ENCODE measurements around the gene TFCP2. TPM values are rescaled to one million over a fixed set of nuclear protein-coding genes. Genes with fewer than 3 reads are reported as not detected.

TFCP2 gene
- polyA plus RNA-seq, 1 donor (not counting 4 experiments of a cell fraction or from before 2014, with no cell fraction given), result 27.2 TPM

DNA sequence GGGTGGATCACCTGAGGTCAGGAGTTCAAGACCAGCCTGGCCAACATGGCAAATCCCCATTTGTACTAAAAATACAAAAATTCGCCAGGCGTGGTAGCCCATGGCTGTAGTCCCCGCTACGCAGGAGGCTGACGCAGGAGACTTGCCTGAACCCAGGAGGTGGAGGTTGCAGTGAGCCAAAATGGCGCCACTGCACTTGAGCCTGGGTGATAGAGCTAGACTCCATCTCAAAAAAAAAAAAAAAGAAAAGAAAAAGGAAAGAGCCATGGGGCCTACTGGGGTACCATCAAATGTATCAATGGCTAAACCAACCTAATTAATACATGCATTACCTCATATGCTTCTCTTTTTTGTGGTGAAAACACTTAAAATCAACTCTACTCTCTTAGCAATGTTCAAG is 10.7 kb downstream of the TFCP2 start:
- H4K20me1 ChIP-seq (ENCODE audit: control insufficient read depth, extremely low read depth, insufficient read depth, low read length), result no peaks in the 10 kb centered on the region
- no peaks in the 10 kb centered on the region for H3K36me3 ChIP-seq (ENCODE audit: control insufficient read depth in 2 of 2, extremely low read depth in 1 of 2, insufficient read depth in 2 of 2, low read length in 2 of 2)
- H3K4me2 ChIP-seq (ENCODE audit: control insufficient read depth, extremely low read depth, insufficient read depth, low read depth, low read length), result no peak overlapping the region
- H3K9me1 ChIP-seq (ENCODE audit: control insufficient read depth, extremely low read depth, insufficient read depth, low read length), result no peaks in the 10 kb centered on the region
- FAIRE-seq (no peak), DNase-seq (ENCODE audit: low read depth, low spot score) (no peak)
- H2AFZ ChIP-seq (ENCODE audit: control insufficient read depth, low read length), result no peak overlapping the region
- TF ChIP-seq, protein P1, sequence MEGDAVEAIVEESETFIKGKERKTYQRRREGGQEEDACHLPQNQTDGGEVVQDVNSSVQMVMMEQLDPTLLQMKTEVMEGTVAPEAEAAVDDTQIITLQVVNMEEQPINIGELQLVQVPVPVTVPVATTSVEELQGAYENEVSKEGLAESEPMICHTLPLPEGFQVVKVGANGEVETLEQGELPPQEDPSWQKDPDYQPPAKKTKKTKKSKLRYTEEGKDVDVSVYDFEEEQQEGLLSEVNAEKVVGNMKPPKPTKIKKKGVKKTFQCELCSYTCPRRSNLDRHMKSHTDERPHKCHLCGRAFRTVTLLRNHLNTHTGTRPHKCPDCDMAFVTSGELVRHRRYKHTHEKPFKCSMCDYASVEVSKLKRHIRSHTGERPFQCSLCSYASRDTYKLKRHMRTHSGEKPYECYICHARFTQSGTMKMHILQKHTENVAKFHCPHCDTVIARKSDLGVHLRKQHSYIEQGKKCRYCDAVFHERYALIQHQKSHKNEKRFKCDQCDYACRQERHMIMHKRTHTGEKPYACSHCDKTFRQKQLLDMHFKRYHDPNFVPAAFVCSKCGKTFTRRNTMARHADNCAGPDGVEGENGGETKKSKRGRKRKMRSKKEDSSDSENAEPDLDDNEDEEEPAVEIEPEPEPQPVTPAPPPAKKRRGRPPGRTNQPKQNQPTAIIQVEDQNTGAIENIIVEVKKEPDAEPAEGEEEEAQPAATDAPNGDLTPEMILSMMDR (optimal IDR thresholded peaks at IDR 0.05 in 1 of 3, IDR thresholded peaks at IDR 0.05 in 1 of 3, conservative IDR thresholded peaks at IDR 0.05 in 1 of 3; ENCODE audit: extremely low read depth in 1 of 3, insufficient read depth in 2 of 3, low read length in 3 of 3), result no peak
- no peak for TF ChIP-seq EZH2 (IDR thresholded peaks at IDR 0.05; ENCODE audit: low read length)
- H3K4me1 ChIP-seq (ENCODE audit: control insufficient read depth, extremely low read depth, insufficient read depth, low read length), result no peaks in the 10 kb centered on the region
- dilution Hi-C loops (cut with MboI; ENCODE audit: extremely low pct_ligation_motif_present, low sequenced_read_pairs), result no loop called here
- H3K4me3 ChIP-seq (ENCODE audit: control insufficient read depth in 2 of 3, extremely low read depth in 1 of 3, insufficient read depth in 2 of 3, low read depth in 1 of 3, low read length in 3 of 3), result no peak overlapping the region
- H3K9me3 ChIP-seq (ENCODE audit: control insufficient read depth, low read depth, low read length), result no peaks in the 10 kb centered on the region
- no peak overlapping the region for H3K27ac ChIP-seq (ENCODE audit: control insufficient read depth, insufficient read depth, low read length)
- no peaks in the 10 kb centered on the region for H3K27me3 ChIP-seq (ENCODE audit: control insufficient read depth, extremely low read depth, insufficient read depth, low read length)
- peaks cover 64% of the 10 kb centered on the region for H3K79me2 ChIP-seq (ENCODE audit: control insufficient read depth, insufficient read depth, low read length)
- H3K9ac ChIP-seq (ENCODE audit: control insufficient read depth, extremely low read depth, insufficient read depth, low read length), result no peak overlapping the region

DNA sequence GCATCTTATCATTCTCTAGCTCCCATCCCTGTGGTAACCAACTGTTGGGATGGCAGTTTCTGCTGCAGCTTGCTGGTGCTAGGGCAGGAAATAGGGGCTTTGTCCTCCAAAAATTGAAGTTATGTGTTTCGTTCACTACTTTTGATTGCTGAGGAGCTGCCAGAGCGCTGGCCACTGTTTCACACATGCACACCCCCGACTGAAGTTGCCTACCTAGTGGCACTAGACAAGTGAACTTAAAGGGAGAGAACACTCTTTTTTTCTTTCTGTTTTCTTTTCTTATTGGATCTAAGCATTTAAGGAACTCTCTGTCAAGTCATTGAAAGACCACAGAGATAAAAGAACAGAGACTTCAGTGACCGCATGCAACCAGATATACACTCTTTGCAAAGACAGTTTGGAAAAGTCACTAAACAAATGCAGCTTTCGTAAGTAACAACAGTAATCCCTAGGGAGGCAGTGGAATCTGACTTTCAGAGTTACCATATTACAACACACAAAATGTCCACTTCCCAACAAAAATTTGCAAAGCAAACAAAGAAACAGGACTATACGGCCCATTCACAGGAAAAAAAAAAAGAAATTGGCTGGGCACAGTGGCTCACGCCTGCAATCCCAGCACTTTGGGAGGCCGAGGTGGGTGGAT is 12.0 kb downstream of the TFCP2 start:
- H3K4me1 ChIP-seq (ENCODE audit: control insufficient read depth, extremely low read depth, insufficient read depth, low read length), result peaks cover 8% of the 10 kb centered on the region
- no peak for DNase-seq (ENCODE audit: low read depth, low spot score)
- H3K9me1 ChIP-seq (ENCODE audit: control insufficient read depth, extremely low read depth, insufficient read depth, low read length), result no peaks in the 10 kb centered on the region
- no peak overlapping the region for H3K9ac ChIP-seq (ENCODE audit: control insufficient read depth, extremely low read depth, insufficient read depth, low read length)
- TF ChIP-seq, protein P1 (optimal IDR thresholded peaks at IDR 0.05 in 1 of 3, IDR thresholded peaks at IDR 0.05 in 1 of 3, conservative IDR thresholded peaks at IDR 0.05 in 1 of 3; ENCODE audit: extremely low read depth in 1 of 3, insufficient read depth in 2 of 3, low read length in 3 of 3), result no peak
- TF ChIP-seq EZH2 (IDR thresholded peaks at IDR 0.05; ENCODE audit: low read length), result no peak
- no peak overlapping the region for H2AFZ ChIP-seq (ENCODE audit: control insufficient read depth, low read length)
- H3K4me3 ChIP-seq (ENCODE audit: control insufficient read depth in 2 of 3, extremely low read depth in 1 of 3, insufficient read depth in 2 of 3, low read depth in 1 of 3, low read length in 3 of 3), result no peak overlapping the region
- H3K9me3 ChIP-seq (ENCODE audit: control insufficient read depth, low read depth, low read length), result no peaks in the 10 kb centered on the region
- no peak overlapping the region for H3K27ac ChIP-seq (ENCODE audit: control insufficient read depth, insufficient read depth, low read length)
- peaks cover 0 to 6% of the 10 kb centered on the region in 2 experiments for H3K36me3 ChIP-seq (ENCODE audit: control insufficient read depth in 2 of 2, extremely low read depth in 1 of 2, insufficient read depth in 2 of 2, low read length in 2 of 2)
- no peak overlapping the region for H3K4me2 ChIP-seq (ENCODE audit: control insufficient read depth, extremely low read depth, insufficient read depth, low read depth, low read length)
- no peaks in the 10 kb centered on the region for H4K20me1 ChIP-seq (ENCODE audit: control insufficient read depth, extremely low read depth, insufficient read depth, low read length)
- no peaks in the 10 kb centered on the region for H3K27me3 ChIP-seq (ENCODE audit: control insufficient read depth, extremely low read depth, insufficient read depth, low read length)
- FAIRE-seq, result no peak
- dilution Hi-C loops (cut with MboI; ENCODE audit: extremely low pct_ligation_motif_present, low sequenced_read_pairs), result no loop called here
- peaks cover 53% of the 10 kb centered on the region for H3K79me2 ChIP-seq (ENCODE audit: control insufficient read depth, insufficient read depth, low read length)
